ENCODE results near the gene SRPRB.

GRCh38 chr3:133799794-133800585, 5.6 kb upstream of the SRPRB start:
- TF ChIP-seq, protein P1, sequence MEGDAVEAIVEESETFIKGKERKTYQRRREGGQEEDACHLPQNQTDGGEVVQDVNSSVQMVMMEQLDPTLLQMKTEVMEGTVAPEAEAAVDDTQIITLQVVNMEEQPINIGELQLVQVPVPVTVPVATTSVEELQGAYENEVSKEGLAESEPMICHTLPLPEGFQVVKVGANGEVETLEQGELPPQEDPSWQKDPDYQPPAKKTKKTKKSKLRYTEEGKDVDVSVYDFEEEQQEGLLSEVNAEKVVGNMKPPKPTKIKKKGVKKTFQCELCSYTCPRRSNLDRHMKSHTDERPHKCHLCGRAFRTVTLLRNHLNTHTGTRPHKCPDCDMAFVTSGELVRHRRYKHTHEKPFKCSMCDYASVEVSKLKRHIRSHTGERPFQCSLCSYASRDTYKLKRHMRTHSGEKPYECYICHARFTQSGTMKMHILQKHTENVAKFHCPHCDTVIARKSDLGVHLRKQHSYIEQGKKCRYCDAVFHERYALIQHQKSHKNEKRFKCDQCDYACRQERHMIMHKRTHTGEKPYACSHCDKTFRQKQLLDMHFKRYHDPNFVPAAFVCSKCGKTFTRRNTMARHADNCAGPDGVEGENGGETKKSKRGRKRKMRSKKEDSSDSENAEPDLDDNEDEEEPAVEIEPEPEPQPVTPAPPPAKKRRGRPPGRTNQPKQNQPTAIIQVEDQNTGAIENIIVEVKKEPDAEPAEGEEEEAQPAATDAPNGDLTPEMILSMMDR (IDR thresholded peaks at IDR 0.05; ENCODE audit: low read length): no peak
- no peak for TF ChIP-seq EZH2 (optimal IDR thresholded peaks at IDR 0.05; ENCODE audit: low read depth, low read length)

Measured in MM.1S (cell line).